Measurements from ENCODE around the gene UBA7. TPM values are rescaled to one million over a fixed set of nuclear protein-coding genes. Genes with fewer than 3 reads are reported as not detected.
A peak's percentile ranks its signal among the peaks of the same experiment; 100 is the strongest.

The UBA7 gene
- total RNA-seq, 2 experiments from 2014 or later, result 208 to 213 TPM

- Histone ChIP-seq H3K27me3 (ENCODE audit: control insufficient read depth in 1 of 2, insufficient read depth in 2 of 2, low read length in 2 of 2) (no peaks in the 10 kb centered on the region), H3K9me3 (ENCODE audit: control insufficient read depth in 1 of 2, insufficient read depth in 1 of 2, low read length in 2 of 2) (no peaks in the 10 kb centered on the region), H3K36me3 (ENCODE audit: insufficient read depth, low read length) (no peaks in the 10 kb centered on the region), H3K4me1 (ENCODE audit: insufficient read depth, low read length) (peaks cover 56% of the 10 kb centered on the region), H3K4me3 (ENCODE audit: low read length) (peak overlapping the region; percentile 85), H3K27ac (ENCODE audit: low read depth in 1 of 2, low read length in 2 of 2) (peak overlapping the region in 1 of 2 donors; percentile 69)
- POLR2A ChIA-PET, result interaction anchor here (0.6 to 4.7 kb wide), 19 partner anchors 9 to 782 kb away, joined by 3 to 83 read pairs (median 6); partner anchors contain the start of genes AMIGO3, GMPPB, GNAI2 and IP6K1
- Mint-ChIP-seq H3K36me3 (ENCODE audit: low read depth) (peaks cover 12% of the 10 kb centered on the region), H3K27me3 (peaks cover 4% of the 10 kb centered on the region), H3K27ac (peak overlapping the region; percentile 72), H3K9me3 (no peaks in the 10 kb centered on the region), H3K4me3 (peak overlapping the region; percentile 85), H3K4me1 (ENCODE audit: low read depth) (peaks cover 52% of the 10 kb centered on the region)
- TF ChIP-seq CTCF (IDR thresholded peaks at IDR 0.05), result no peak
- ATAC-seq (ENCODE audit: poor library complexity), result peak; percentile 30
- peak in 13 of 14 experiments; percentile 22 to 75 (median 39) for DNase-seq
- intact Hi-C loops (cut with DNase I, micrococcal nuclease), result loop anchor here (1.0 to 10.0 kb wide), 4 partner anchors 10 to 281 kb away; partner anchors contain the start of genes IP6K1 (in 1 of the 2), MON1A (in 1 of the 2), RBM5 (in 1 of the 2) and UBA7 (in 1 of the 2)
- CTCF ChIA-PET, result interaction anchor here (1.1 to 6.2 kb wide), 11 partner anchors 11 to 103 kb away, joined by 3 to 103 read pairs (median 7); partner anchors contain the start of gene UBA7
These were observed 10.2 kb downstream of the UBA7 start for GRCh38 chr3:49803465-49804140.

GRCh38 chr3:49802719-49803464 is 10.9 kb downstream of the UBA7 start, which contains the start of gene INKA1:
INKA1 (plus strand) TSS chr3:49803261; CDS start chr3:49803393, 132 bp downstream.
- Histone ChIP-seq H3K4me1 (ENCODE audit: insufficient read depth, low read length) (peaks cover 51% of the 10 kb centered on the region), H3K27me3 (ENCODE audit: control insufficient read depth in 1 of 2, insufficient read depth in 2 of 2, low read length in 2 of 2) (no peaks in the 10 kb centered on the region), H3K4me3 (ENCODE audit: low read length) (peak within 1 kb of the TSS; percentile 85), H3K36me3 (ENCODE audit: insufficient read depth, low read length) (no peaks in the 10 kb centered on the region), H3K27ac (ENCODE audit: low read depth in 1 of 2, low read length in 2 of 2) (peak within 1 kb of the TSS; percentile 69 to 74), H3K9me3 (ENCODE audit: control insufficient read depth in 1 of 2, insufficient read depth in 1 of 2, low read length in 2 of 2) (no peaks in the 10 kb centered on the region)
- intact Hi-C loops (cut with DNase I, micrococcal nuclease), result loop anchor here (1.0 to 10.0 kb wide), 8 partner anchors 10 to 285 kb away; partner anchors contain the start of genes RBM5 (in 2 of the 2), IP6K1 (in 1 of the 2), MON1A (in 1 of the 2) and UBA7 (in 1 of the 2)
- POLR2A ChIA-PET, result interaction anchor here (0.6 to 4.7 kb wide), 20 partner anchors 10 to 782 kb away, joined by 3 to 83 read pairs (median 6); partner anchors contain the start of genes AMIGO3, GMPPB, GNAI2 and IP6K1
- Mint-ChIP-seq H3K27ac (peak within 1 kb of the TSS; percentile 80), H3K27me3 (peaks cover 4% of the 10 kb centered on the region), H3K36me3 (ENCODE audit: low read depth) (peaks cover 6% of the 10 kb centered on the region), H3K9me3 (no peaks in the 10 kb centered on the region), H3K4me3 (peak within 1 kb of the TSS; percentile 90), H3K4me1 (ENCODE audit: low read depth) (peaks cover 45% of the 10 kb centered on the region)
- DNase-seq (peak; percentile 82 to 95 (median 84)), ATAC-seq (ENCODE audit: poor library complexity) (peak; percentile 88)
- TF ChIP-seq CTCF (IDR thresholded peaks at IDR 0.05), result peak; percentile 87
- CTCF ChIA-PET, result interaction anchor here (0.7 to 6.2 kb wide), 22 partner anchors 9 to 140 kb away, joined by 3 to 103 read pairs (median 4); partner anchors contain the start of genes AMIGO3, IP6K1, MON1A and RBM6

GRCh38 chr3:49801160-49801559 is 12.6 kb downstream of the UBA7 start:
- peak overlapping the region; percentile 52 for H3K4me3 Mint-ChIP-seq
- ChIA-PET CTCF (interaction anchor here (1.4 to 6.2 kb wide), 2 partner anchors 8 to 39 kb away, joined by 3 to 103 read pairs; no protein-coding TSS in a partner anchor), POLR2A (interaction anchor here (1.2 to 4.7 kb wide), 4 partner anchors 12 to 38 kb away, joined by 3 to 83 read pairs (median 34); partner anchors contain the start of genes IP6K1 and UBA7)
- Histone ChIP-seq H3K4me3 (ENCODE audit: low read length) (no peak overlapping the region), H3K36me3 (ENCODE audit: insufficient read depth, low read length) (no peaks in the 10 kb centered on the region), H3K27me3 (ENCODE audit: control insufficient read depth in 1 of 2, insufficient read depth in 2 of 2, low read length in 2 of 2) (no peaks in the 10 kb centered on the region), H3K9me3 (ENCODE audit: control insufficient read depth in 1 of 2, insufficient read depth in 1 of 2, low read length in 2 of 2) (no peaks in the 10 kb centered on the region), H3K4me1 (ENCODE audit: insufficient read depth, low read length) (peaks cover 34% of the 10 kb centered on the region), H3K27ac (ENCODE audit: low read depth in 1 of 2, low read length in 2 of 2) (no peak overlapping the region)
- intact Hi-C loops (cut with DNase I, micrococcal nuclease), result loop anchor here (5.0 to 10.0 kb wide), 2 partner anchors 126 to 284 kb away; partner anchors contain the start of genes MON1A (in 1 of the 2) and RBM5 (in 1 of the 2)
- peaks cover 4% of the 10 kb centered on the region for H3K27me3 Mint-ChIP-seq
- no peaks in the 10 kb centered on the region for H3K9me3 Mint-ChIP-seq
- H3K36me3 Mint-ChIP-seq (ENCODE audit: low read depth), result no peaks in the 10 kb centered on the region
- no peak for TF ChIP-seq CTCF (IDR thresholded peaks at IDR 0.05)
- peaks cover 28% of the 10 kb centered on the region for H3K4me1 Mint-ChIP-seq (ENCODE audit: low read depth)
- ATAC-seq (ENCODE audit: poor library complexity), result no peak
- no peak overlapping the region for H3K27ac Mint-ChIP-seq
- DNase-seq, result peak in 1 of 14 experiments; percentile 6
